HepG2 (cell line): ENCODE results near the gene CAMTA2. TPM values are rescaled to one million over a fixed set of nuclear protein-coding genes. Genes with fewer than 3 reads are reported as not detected.

Experiments
- ATAC-seq: fragments of 200-7000 bp; cut with Tn5 transposase; 3 replicates; pipeline ENCODE4 v1.9.1; 2020; ENCODE audit warnings: mild to moderate bottlenecking, moderate library complexity
- BruUV-seq: library from RNA; stranded (reverse); fragments of 400-500 nt; replicated peaks from 2 replicates; lab custom pipeline; 2021; lab: Mats Ljungman, UMichigan
- CTCF ChIA-PET: fragments of 300-600 bp; formaldehyde crosslinking; extraction: SDS; loops from one replicate; lab custom pipeline; 2021; ENCODE audit warnings: low total read pairs, inconsistent platforms, low intra/inter-chr PET ratio; lab: Yijun Ruan, JAX
- POLR2A ChIA-PET: fragments of 350-600 bp; sonication (Branson Sonifier 250); formaldehyde crosslinking; loops from one replicate; lab custom pipeline; 2020; ENCODE audit warnings: antibody characterized with exemption, inconsistent platforms; lab: Yijun Ruan, JAX
- DNase-seq: peaks from one replicate; pipeline ENCODE4 v3.0.0-alpha.2; 2015; ENCODE audit warnings: low spot score
- FAIRE-seq: peaks from 3 replicates; lab custom pipeline; 2011; peaks lifted over from hg19 to GRCh38; lab: Jason Lieb, UNC
- H2AFZ ChIP-seq: one replicate; pipeline ENCODE4 v1.6.1; 2011; ENCODE audit warnings: low read length, inconsistent platforms
- H3K27ac ChIP-seq: fragments of 300-600 bp; 3 replicates; pipeline ENCODE4 v1.8.0; 2011; ENCODE audit warnings: mixed run types, mild to moderate bottlenecking, mixed read lengths, low read length, inconsistent platforms; ENCODE audit not compliant: insufficient read depth; ENCODE audit errors: extremely low read length
- H3K27me3 ChIP-seq, 2 experiments: fragments of 200-600 bp in 1 of 2; 2 replicates in 1 of 2; 3 replicates in 1 of 2; pipeline versions ENCODE4 v1.6.0 to v1.8.0; 2011; ENCODE audit warnings: low read length in 2 of 2, mild to moderate bottlenecking in 2 of 2, moderate library complexity in 2 of 2, inconsistent platforms in 1 of 2; ENCODE audit not compliant: insufficient read depth in 2 of 2, control insufficient read depth in 1 of 2
- H3K36me3 ChIP-seq, 2 experiments: fragments of 200-600 bp in 1 of 2; replicated peaks in 1 of 2; 2 replicates in 1 of 2; 3 replicates in 1 of 2; pipeline versions ENCODE4 v1.5.1 to v1.8.0; 2011; ENCODE audit warnings: low read length in 2 of 2, inconsistent platforms in 1 of 2; ENCODE audit not compliant: insufficient read depth in 2 of 2, control insufficient read depth in 1 of 2
- H3K4me1 ChIP-seq: 2 replicates; pipeline ENCODE4 v1.5.1; 2012; ENCODE audit warnings: low read length, inconsistent platforms; ENCODE audit not compliant: insufficient read depth
- H3K4me2 ChIP-seq: 2 replicates; pipeline ENCODE4 v1.6.0; 2011; ENCODE audit warnings: low read depth, low read length, inconsistent platforms
- H3K4me3 ChIP-seq, 3 experiments: fragments of 200-600 bp in 1 of 3; sonication (generic), shearing (Covaris generic) in 1 of 3; replicated peaks in 1 of 3; 2 replicates each; pipeline ENCODE4 v1.5.1; 2011 to 2016; ENCODE audit warnings: low read length in 3 of 3, inconsistent platforms in 2 of 3, low read depth in 2 of 3, mild to moderate bottlenecking in 2 of 3, control low read depth in 1 of 3, mixed read lengths in 1 of 3; ENCODE audit not compliant: insufficient read depth in 1 of 3
- H3K79me2 ChIP-seq: one replicate; pipeline ENCODE4 v1.6.1; 2011; ENCODE audit warnings: low read length, inconsistent platforms; ENCODE audit not compliant: insufficient read depth
- H3K9ac ChIP-seq: 2 replicates; pipeline ENCODE4 v1.6.0; 2011; ENCODE audit warnings: mild to moderate bottlenecking, low read depth, low read length, inconsistent platforms; ENCODE audit not compliant: insufficient read depth
- H3K9me3 ChIP-seq: 2 replicates; pipeline ENCODE4 v1.5.1; 2012; ENCODE audit warnings: mild to moderate bottlenecking, low read length
- H4K20me1 ChIP-seq: 2 replicates; pipeline ENCODE4 v1.6.0; 2011; ENCODE audit warnings: inconsistent platforms, mild to moderate bottlenecking, low read length, moderate library complexity; ENCODE audit not compliant: insufficient read depth
- CBX5 ChIP-seq: sonication (generic); formaldehyde crosslinking; IDR thresholded peaks from 2 replicates; pipeline ENCODE4 v1.4.0; 2020; ENCODE audit warnings: missing genetic modification reagents, borderline replicate concordance
- CHD2 ChIP-seq: IDR thresholded peaks from 2 replicates; pipeline ENCODE4 v1.6.1; 2011; ENCODE audit warnings: low read depth, low read length, improper control_type of control experiment
- ESRRA ChIP-seq: sonication (generic); formaldehyde crosslinking; IDR thresholded peaks from 2 replicates; pipeline ENCODE4 v1.5.1; 2020; ENCODE audit warnings: mild to moderate bottlenecking, low read depth, missing genetic modification reagents
- GMEB1 ChIP-seq: sonication (generic); formaldehyde crosslinking; IDR thresholded peaks from 2 replicates; pipeline ENCODE4 v1.5.1; 2020; ENCODE audit warnings: missing genetic modification reagents, mild to moderate bottlenecking, borderline replicate concordance
- GPN1 ChIP-seq: sonication (generic); formaldehyde crosslinking; IDR thresholded peaks from 2 replicates; pipeline ENCODE4 v1.5.1; 2020; ENCODE audit warnings: missing genetic modification reagents, borderline replicate concordance
- HDAC1 ChIP-seq: sonication (generic); formaldehyde crosslinking; IDR thresholded peaks from 2 replicates; pipeline ENCODE4 v1.5.1; 2020; ENCODE audit warnings: mild to moderate bottlenecking, missing genetic modification reagents
- HNRNPH1 ChIP-seq: fragments of 200-400 bp; formaldehyde crosslinking; optimal IDR thresholded peaks from 2 replicates; pipeline ENCODE3; 2017; ENCODE audit warnings: mild to moderate bottlenecking, low read depth, low read length
- KDM1A ChIP-seq: IDR thresholded peaks from 2 replicates; pipeline ENCODE4 v1.6.1; 2016; ENCODE audit warnings: missing compliant biosample characterization
- KDM4B ChIP-seq: sonication (generic); formaldehyde crosslinking; IDR thresholded peaks from 2 replicates; pipeline ENCODE4 v1.4.0; 2020; ENCODE audit warnings: missing genetic modification reagents
- MEIS2 ChIP-seq: sonication (generic); formaldehyde crosslinking; IDR thresholded peaks from 2 replicates; pipeline ENCODE4 v1.9.0; 2021; ENCODE audit warnings: mild to moderate bottlenecking, missing genetic modification reagents
- MLX ChIP-seq: IDR thresholded peaks from 2 replicates; pipeline ENCODE4 v1.6.1; 2016
- MYNN ChIP-seq: sonication (generic); formaldehyde crosslinking; IDR thresholded peaks from 2 replicates; pipeline ENCODE4 v1.4.0; 2020; ENCODE audit warnings: mild to moderate bottlenecking, low read depth, missing genetic modification reagents
- NFAT5 ChIP-seq: sonication (generic); formaldehyde crosslinking; IDR thresholded peaks from 2 replicates; pipeline ENCODE4 v1.4.0; 2020; ENCODE audit warnings: missing genetic modification reagents
- TOPORS ChIP-seq: sonication (generic); formaldehyde crosslinking; IDR thresholded peaks from 2 replicates; pipeline ENCODE4 v1.8.0; 2023; ENCODE audit warnings: mild to moderate bottlenecking, missing genetic modification reagents
- ZNF34 ChIP-seq: sonication (generic); formaldehyde crosslinking; IDR thresholded peaks from 2 replicates; pipeline ENCODE4 v1.4.0; 2020; ENCODE audit warnings: mild to moderate bottlenecking, missing genetic modification reagents, borderline replicate concordance
- ZNF530 ChIP-seq: sonication (generic); formaldehyde crosslinking; IDR thresholded peaks from 2 replicates; pipeline ENCODE4 v1.5.0; 2020; ENCODE audit warnings: low read depth, mild to moderate bottlenecking, missing genetic modification reagents
- ZNF569 ChIP-seq: sonication (generic); formaldehyde crosslinking; IDR thresholded peaks from 2 replicates; pipeline ENCODE4 v1.5.0; 2020; ENCODE audit warnings: mild to moderate bottlenecking, missing genetic modification reagents, moderate library complexity, borderline replicate concordance
- ZSCAN20 ChIP-seq: sonication (generic); formaldehyde crosslinking; IDR thresholded peaks from 2 replicates; pipeline ENCODE4 v1.4.0; 2020; ENCODE audit warnings: missing genetic modification reagents, mild to moderate bottlenecking, borderline replicate concordance
- WGBS: methylation state at CpG from one replicate; pipeline ENCODE4 v1.1.6; 2017; ENCODE audit warnings: low lambda C conversion rate; 5-methylcytosine and 5-hydroxymethylcytosine counted together
- in situ Hi-C: cut with HindIII; loops from 2 replicates; pipeline ENCODE4 v1.10.0; 2017; ENCODE audit warnings: low pct_unique_long_range_greater_than_20kb; ENCODE audit not compliant: extremely low pct_ligation_motif_present
- intact Hi-C: fragments of 100-400 bp; cut with micrococcal nuclease; formaldehyde crosslinking; loops from one replicate; pipeline ENCODE4 v1.10.0; 2022; ENCODE audit not compliant: unreplicated experiment
- polyA plus RNA-seq, 8 experiments: library from polyadenylated mRNA; depleted of rRNA in 3 of 8; stranded (reverse) in 7 of 8; unstranded in 1 of 8; fragments of >200 nt; fragmentation: Illumina TruSeq in 4 of 8; extraction: Trizol in 4 of 8; gene quantifications; 2 replicates each; pipeline versions ENCODE4 v1.2.1 to v1.2.3, GENCODE V29; 2011 to 2016; ENCODE audit warnings: low read depth in 4 of 8, missing spikeins in 1 of 8, mixed read lengths in 1 of 8; ENCODE audit not compliant: insufficient read depth in 1 of 8
- total RNA-seq, 5 experiments: library from RNA; depleted of rRNA; stranded (reverse); fragments of >200 nt; fragmentation: Illumina TruSeq; extraction: Trizol; gene quantifications; 2 replicates each; pipeline ENCODE4 v1.2.3, GENCODE V29; 2016; ENCODE audit warnings: low read depth in 1 of 5

Gene CAMTA2
- total and polyA plus RNA-seq, 2 of the 13 experiments (the other 11 are each of a cell fraction or from before 2014, with no cell fraction given): 4.1 to 7.1 TPM

GRCh38 chr17:4931963-4932362 lies 55.5 kb downstream of the CAMTA2 start, which contains the start of gene GP1BA (continued):
- TF ChIP-seq GMEB1 (CRISPR knock-in tag) (no peak), ESRRA (CRISPR knock-in tag) (no peak)

GRCh38 chr17:4928881-4929280 lies 58.6 kb downstream of the CAMTA2 start:
- FAIRE-seq (no peak), DNase-seq (no peak), ATAC-seq (no peak)
- WGBS: 96% methylated on average over 18 of the region's 18 CpGs
- Histone ChIP-seq H3K9me3 (no peaks in the 10 kb centered on the region), H2AFZ (no peak overlapping the region), H3K4me1 (peaks cover 2% of the 10 kb centered on the region), H3K4me3 (no peak overlapping the region), H3K27me3 (no peaks in the 10 kb centered on the region), H3K27ac (no peak overlapping the region), H4K20me1 (no peaks in the 10 kb centered on the region), H3K79me2 (no peaks in the 10 kb centered on the region), H3K4me2 (no peak overlapping the region), H3K9ac (no peak overlapping the region), H3K36me3 (no peaks in the 10 kb centered on the region)
- POLR2A ChIA-PET: interaction anchor here (1.0 to 1.1 kb wide), 3 partner anchors 8 to 38 kb away, joined by 3 to 6 read pairs (median 5); partner anchors contain the start of genes RNF167 and SLC25A11
- BruUV-seq: no TSS peak
- intact Hi-C loops (no loop called here), in situ Hi-C loops (no loop called here)
- CTCF ChIA-PET: no interaction called here
- TF ChIP-seq MLX (no peak), MYNN (CRISPR knock-in tag) (no peak), KDM4B (CRISPR knock-in tag) (no peak), CHD2 (no peak), NFAT5 (CRISPR knock-in tag) (no peak), ZSCAN20 (CRISPR knock-in tag) (no peak), CBX5 (CRISPR knock-in tag) (no peak), HDAC1 (CRISPR knock-in tag) (no peak), ZNF34 (CRISPR knock-in tag) (no peak), TOPORS (CRISPR knock-in tag) (no peak), KDM1A (no peak), GPN1 (no peak), ZNF530 (CRISPR knock-in tag) (no peak), HNRNPH1 (no peak), MEIS2 (no peak), ZNF569 (CRISPR knock-in tag) (no peak)
